Germinal center (tissue), 1 donor: Measurements from ENCODE around the gene BRICD5.
"Not testable (repeated sequence)": the region's sequence is repeated elsewhere in the genome, so short reads cannot be mapped to it uniquely, and the experiment has no call there.

ENCODE experiments used
- DNase-seq: peaks from one replicate; pipeline ENCODE4 v3.0.0; 2012; ENCODE audit warnings: mixed read lengths, low spot score

BRICD5 gene

GRCh38 chr16:2223221-2223941 lies 12.7 kb upstream of the BRICD5 start, which contains the start of gene E4F1:
Gene E4F1, plus strand, starts transcription at chr16:2223591. Its CDS starts 23 bp downstream, at chr16:2223614.
- DNase-seq: peak; percentile 99

DNA sequence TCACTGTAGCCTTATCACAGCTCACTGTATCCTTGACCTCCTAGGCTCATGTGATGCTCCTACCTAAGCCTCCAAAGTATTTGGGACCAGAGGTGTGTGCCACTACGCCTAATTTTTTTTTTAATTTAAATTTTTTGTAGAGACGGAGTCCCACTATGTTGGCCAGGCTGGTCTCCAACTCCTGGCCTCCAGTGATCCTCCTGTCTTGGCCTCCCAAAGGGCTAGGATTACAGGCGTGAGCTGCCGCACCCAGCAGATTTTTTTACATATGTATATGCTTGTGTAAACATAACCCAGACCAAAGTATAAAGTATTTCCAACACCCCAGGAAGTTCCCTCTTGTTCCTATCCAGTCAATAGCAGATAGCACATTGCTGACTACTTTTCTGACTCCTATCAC lies 5.7 kb upstream of the BRICD5 start:
- DNase-seq: no peak

DNA sequence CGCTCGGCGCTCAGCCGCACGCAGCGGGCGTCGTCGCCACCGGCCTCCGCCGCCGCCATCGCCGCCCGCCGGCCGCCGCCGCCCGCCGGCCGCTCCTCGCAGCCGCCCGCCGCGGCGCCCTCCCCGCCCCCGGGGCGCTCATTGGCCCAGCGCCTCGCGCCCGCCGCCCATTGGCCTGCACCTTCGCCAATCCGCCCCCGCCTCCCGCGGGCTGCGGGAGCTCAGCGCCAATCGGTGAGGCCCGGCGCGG lies 4.0 kb upstream of the BRICD5 start, which contains the start of gene PGP:
Gene PGP (minus strand): TSS at position 122 of the 250 bp plus-strand sequence. CDS start 63 bp downstream, at position 59.
- DNase-seq: no peak

DNA sequence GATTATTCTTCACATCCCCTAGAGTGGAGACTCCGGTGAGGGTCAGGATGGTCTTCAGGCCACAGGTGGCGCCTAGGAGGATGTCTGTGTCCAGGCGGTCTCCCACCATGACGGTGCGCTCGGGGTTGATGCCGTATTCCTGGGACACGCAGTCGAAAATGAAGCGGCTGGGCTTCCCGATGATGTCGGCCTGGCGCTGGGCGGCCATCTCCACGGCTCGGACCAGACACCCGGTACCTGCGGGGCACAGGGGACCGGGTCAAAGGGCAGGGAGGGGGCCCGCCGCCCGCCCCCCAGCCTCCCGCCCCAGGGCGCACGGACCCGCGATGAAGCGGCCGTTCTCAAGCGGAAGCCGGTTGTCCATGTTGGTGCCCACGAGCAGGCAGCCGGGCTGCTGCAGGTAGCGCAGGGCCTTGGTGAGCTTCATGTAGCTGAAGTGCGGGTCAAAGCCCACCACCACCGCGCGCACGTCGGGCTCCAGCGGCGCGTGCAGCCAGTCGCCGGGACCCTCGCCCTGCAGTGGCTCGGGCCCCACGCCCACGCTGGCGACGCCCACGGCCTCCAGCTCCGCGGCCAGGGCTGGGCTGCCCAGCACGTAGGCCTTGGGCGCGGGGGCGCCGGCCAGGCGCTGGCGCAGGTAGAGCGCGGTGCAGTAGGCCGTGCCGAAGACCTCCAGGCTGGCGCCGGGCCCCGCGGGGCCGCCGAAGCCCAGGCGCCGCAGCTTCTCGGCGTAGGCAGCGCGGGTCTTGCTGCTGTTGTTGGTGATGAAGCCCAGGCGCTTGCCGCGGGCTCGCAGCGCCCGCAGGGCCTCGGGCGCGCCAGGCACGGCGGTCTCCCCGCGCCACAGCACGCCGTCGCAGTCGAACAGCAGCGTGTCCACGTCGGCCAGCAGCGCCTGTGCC lies 3.4 kb upstream of the BRICD5 start:
- DNase-seq: no peak

DNA sequence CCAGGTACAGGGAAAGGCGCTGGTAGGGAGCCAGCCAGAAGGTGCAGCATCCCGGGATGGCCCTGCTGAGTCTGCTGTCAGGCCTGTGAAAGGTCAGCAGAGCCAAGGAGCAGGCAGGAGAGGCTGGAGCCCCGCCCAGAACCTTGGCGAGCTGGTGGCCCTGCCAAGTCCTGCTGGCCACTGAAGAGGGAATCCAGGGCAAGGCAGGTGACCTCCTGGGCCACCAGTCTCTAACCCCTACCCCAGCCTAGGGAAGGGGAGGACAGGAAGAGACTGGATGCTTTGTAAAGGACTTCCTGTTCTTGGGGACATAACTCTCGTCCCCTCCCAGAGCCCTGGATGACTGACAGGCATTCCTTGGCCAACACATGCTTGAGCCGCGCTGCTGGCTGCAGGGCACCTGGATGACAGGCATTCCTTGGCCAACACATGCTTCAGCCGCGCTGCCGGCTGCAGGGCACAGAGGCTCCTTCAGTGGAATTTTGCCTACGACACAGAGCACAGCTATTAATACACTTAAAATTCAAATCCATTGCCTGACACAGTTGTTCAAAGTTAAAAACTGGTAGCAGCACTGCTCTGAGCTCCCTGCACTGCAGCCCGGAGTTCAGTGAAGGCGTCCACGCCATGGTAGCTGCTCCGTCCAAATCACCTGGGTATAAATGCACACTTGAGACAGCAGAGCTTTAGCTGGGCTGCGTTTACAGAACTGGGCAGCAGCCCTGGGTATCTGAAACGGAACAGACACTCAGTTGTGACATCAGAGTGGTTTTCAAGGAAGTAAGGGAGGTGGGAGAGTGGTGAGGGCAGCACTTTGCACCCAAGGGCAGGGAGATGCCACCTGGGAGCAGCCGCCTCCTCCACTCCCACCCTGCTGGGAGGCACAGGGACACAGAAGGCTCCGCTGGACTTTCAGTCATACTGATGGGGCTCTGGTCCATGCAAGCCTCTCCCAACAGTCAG lies 2.0 kb upstream of the BRICD5 start:
- no peak for DNase-seq

DNA sequence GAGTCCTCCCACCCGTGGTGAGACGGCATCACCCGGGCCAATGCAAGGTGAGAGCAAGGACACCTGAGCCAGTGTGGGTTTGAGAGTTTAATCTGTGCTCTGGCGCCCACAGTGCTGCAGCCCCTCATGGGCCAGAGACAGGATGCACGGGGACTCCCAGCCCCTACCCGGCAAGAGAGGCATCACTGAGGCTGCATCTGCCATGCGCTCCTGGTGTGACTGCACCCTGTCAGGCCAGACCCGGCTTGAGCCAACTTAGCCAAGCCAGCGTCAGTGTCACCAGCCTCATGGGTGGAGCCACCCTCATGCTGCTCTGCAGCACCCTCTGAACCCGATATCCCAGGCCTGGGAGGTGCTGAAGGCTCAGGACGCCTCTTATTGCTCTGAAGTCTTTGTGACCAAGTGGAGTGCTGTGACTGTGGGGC lies 1.3 kb upstream of the BRICD5 start:
- no peak for DNase-seq

DNA sequence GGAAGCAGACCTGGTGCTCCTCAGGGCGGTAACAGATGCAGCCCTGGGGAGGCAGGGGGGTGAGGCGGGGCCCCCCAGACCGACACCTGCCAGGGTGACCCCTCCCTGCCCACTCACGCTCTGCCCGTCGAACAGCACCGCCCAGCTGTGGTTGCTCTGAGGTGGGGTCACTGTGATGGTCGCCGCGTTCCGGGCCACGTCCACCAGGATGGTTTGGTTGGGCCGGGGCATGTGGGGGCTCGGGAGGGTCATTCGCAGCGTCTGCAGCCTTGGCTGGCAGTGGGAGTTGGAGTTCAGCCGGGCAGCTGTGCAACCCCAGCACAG lies 692 bp downstream of the BRICD5 start:
- DNase-seq: no peak

- DNase-seq: no peak
These were observed 1.2 kb downstream of the BRICD5 start for GRCh38 chr16:2209258-2210008.

DNA sequence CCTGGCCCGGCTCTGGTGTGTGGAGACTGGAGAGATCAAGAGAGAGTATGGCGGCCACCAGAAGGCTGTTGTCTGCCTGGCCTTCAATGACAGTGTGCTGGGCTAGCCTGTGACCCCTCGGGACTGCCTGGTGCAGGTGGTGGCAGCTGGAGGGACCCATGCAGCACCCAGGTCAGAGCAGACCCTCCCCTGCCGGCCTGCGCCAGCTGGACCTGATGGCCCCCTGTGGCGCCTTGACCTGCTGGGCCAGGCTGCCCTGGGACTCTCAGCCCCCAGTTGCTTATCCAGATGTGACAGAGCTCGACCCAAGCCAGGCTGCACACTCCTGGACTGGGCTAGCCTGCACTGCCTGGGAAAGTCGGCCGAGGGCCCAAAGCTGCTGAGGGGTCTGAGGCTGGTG lies 1.9 kb downstream of the BRICD5 start:
- DNase-seq: no peak

- no peak for DNase-seq
These were observed 2.4 kb downstream of the BRICD5 start for GRCh38 chr16:2208308-2208707.

DNA sequence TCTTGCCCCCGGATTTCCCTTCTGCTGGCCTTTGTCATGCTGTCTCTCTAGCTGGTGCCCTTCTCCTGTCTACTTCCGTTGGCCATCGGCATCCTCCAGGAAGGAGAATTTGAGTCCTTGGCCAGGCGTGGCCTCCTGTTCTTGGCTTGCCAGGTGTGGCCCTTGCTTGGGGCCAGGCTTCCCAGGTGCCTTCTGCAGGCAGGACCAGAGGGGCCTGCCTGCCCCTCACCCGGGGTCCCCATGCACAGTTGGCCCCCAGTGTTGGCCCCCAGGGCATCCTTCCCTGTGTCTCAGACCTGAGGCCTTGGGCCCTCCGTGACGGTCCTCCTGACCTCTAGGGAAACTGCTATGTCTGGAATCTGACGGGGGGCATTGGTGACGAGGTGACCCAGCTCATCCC lies 2.8 kb downstream of the BRICD5 start:
- DNase-seq: no peak

DNA sequence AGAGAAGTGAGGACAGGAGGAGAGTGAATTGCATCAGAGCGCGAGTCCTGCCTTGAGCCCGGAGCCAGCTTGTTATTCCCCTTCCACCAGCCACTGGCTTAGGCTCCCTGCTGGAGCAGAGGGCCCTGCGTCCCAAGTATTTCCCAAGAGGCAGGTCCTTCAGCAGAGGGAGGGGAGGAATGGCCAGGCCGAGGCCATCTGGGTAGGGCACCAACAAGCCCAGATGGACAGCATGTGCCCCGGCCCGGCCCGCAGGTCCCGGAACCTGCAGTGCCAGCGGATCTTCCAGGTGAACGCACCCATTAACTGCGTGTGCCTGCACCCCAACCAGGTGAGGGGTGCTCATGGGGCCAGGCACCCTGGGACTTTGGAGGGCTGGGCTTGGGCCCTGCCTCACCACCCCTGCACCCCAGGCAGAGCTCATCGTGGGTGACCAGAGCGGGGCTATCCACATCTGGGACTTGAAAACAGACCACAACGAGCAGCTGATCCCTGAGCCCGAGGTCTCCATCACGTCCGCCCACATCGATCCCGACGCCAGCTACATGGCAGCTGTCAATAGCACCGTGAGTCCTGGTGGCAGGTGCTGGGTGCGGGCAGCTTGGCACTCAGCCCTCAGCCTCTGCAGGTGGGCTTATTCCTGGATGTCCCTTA lies 3.8 kb downstream of the BRICD5 start:
- no peak for DNase-seq

DNA sequence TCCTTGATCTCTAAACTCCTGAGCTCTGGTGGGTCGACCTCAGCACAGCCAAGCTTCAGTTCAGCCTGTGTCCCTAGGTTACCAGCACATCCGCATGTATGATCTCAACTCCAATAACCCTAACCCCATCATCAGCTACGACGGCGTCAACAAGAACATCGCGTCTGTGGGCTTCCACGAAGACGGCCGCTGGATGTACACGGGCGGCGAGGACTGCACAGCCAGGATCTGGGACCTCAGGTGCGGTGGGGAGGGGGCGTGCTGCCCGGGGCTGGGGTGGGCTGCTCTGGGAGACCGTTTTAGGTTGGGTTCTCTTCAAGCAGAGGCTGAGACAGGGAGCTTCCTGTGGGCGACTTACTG lies 4.3 kb downstream of the BRICD5 start:
- no peak for DNase-seq

GRCh38 chr16:2205967-2206313 lies 4.7 kb downstream of the BRICD5 start:
- DNase-seq: no peak

DNA sequence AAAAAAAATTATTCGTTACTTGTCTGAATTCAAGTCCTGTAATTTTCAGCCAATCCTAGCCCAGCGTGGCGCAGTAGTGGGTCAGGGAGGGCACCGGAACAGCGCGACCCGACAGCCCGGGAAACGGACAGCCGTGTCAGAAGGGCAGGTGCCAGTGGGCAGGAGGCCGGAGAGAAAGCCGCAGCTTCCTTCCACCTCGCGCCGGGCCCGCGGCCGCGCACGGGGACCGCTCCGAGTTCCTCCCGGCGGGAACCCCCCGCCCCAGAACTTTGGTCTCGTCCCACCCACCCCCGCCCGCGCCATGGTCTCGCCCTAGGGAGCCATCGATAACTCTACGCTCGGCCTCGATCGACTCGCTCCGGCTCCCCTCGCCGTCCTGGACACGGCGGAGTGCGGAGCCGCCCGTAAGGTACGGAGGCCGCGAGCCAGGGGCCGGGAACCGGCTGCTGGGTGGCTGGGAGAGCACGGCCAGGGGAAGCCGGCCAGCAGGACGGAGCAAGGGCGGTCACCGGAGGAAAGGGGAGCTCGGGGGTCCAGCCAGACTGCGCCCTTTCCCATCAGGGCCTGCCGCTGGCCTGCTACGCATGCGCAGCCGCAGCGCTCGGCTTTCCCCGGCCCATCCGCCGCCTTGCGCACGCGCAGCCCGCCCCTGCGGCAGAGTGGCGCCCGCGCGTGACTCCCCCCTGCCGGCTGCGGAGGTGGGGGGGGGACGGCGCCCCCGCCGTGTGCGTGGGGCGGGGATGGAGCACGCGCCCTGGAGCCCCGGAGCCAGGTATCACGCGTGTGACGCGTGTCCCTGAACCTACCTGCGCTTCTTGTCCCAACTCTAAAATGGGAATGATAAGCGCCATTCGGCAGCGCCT lies 5.3 kb downstream of the BRICD5 start, which contains the start of gene MLST8:
Gene MLST8 (plus strand): TSS at position 351 of the 863 bp plus-strand sequence. CDS start 632 bp downstream, outside the sequence.
- peak; percentile 98 for DNase-seq

DNA sequence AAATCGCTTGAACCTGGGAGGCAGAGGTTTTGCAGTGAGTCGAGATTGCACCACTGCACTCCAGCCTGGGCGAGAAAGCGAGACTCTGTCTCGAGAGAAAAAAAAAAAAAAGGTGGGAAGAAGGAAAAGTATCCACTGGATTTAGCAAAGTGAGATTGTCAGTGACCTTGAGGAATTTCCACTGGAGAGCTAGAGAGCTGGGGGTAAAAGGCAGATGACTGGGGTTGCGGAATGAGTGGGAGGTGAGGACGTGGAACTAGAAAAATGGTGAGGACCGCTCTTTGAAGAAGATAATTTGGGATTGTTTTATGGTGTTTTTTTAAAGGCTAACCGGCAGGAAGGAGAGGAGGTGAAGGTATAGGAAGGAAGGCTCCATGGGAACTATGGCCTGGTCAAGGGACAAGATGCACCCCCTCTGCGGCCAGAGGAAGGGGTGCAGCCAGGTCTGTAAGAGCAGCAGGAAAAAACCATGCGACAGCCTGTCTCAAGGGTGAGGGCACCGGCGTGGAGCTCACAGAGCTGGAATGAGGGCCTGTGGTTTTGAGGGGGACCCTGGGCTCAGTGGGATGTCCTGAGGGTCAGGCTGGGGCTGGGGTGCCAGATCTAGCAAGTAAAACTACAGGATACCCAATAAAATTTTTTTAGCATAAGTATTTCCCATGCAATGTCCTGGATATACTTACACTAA lies 6.1 kb downstream of the BRICD5 start:
- no peak for DNase-seq

- DNase-seq: not testable (repeated sequence)
These were observed 7.5 kb downstream of the BRICD5 start for GRCh38 chr16:2203119-2203688.

GRCh38 chr16:2200313-2200712 lies 10.3 kb downstream of the BRICD5 start:
- no peak for DNase-seq

GRCh38 chr16:2199621-2200139 lies 11.0 kb downstream of the BRICD5 start:
- DNase-seq: no peak
